ENCODE data around the gene PTPN2. TPM values are rescaled to one million over a fixed set of nuclear protein-coding genes. Genes with fewer than 3 reads are reported as not detected.
"Not testable (repeated sequence)": the region's sequence is repeated elsewhere in the genome, so short reads cannot be mapped to it uniquely, and the experiment has no call there.

PTPN2 gene
- total and polyA plus RNA-seq, 3 experiments from 2014 or later = 52.6 to 91.9 (median 60.3) TPM

DNA sequence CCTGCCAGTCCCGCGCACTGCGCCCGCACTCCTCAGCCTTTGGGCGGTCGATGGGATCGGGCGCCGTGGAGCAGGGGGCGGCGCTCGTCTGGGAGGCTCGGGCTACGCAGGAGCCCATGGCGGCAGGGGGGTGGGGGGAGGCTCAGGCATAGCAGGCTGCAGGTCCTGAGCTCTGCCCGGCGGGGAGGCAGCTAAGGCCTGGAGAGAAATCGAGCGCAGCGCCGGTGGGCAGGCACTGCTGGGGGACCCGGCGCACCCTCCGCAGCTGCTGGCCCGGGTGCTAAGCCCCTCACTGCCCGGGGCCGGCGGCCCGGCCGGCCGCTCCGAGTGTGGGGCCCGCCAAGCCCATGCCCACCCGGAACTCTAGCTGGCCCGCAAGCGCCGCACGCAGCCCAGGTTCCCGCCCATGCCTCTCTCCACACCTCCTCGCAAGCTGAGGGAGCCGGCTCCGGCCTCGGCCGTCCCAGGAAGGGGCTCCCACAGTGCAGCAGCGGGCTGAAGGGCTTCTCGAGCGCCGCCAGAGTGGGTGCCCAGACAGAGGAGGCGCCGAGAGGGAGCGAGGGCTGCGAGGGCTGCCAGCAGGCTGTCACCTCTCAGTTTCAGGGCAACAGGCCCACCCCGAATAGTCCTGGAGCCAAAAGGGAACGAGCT is 107.1 kb downstream of the PTPN2 start:
- peak in 1 of 5 donors; percentile 3 for DNase-seq
- no peak overlapping the region for H3K4me3 ChIP-seq (ENCODE audit: low read length)
- ChIA-PET CTCF (interaction anchor here (1.4 kb wide), 1 partner anchor 107 kb away, joined by 3 read pairs; no protein-coding TSS in a partner anchor), POLR2A (interaction anchor here (1.1 to 1.4 kb wide), 2 partner anchors 105 to 109 kb away, joined by 3 to 5 read pairs; no protein-coding TSS in a partner anchor)
- peaks cover 0 to 5% (median 0%) of the 10 kb centered on the region in 3 donors for H3K36me3 Mint-ChIP-seq
- H3K27ac Mint-ChIP-seq = no peak overlapping the region
- peaks cover 19 to 24% (median 23%) of the 10 kb centered on the region in 3 donors for H3K4me1 Mint-ChIP-seq
- peak overlapping the region in 3 of 7 donors; percentile 47 to 76 (median 52) for H3K4me3 Mint-ChIP-seq
- no peaks in the 10 kb centered on the region for H3K36me3 ChIP-seq (ENCODE audit: insufficient read depth, low read length)
- no peaks in the 10 kb centered on the region for H3K4me1 ChIP-seq (ENCODE audit: insufficient read depth, low read length)
- H3K27me3 Mint-ChIP-seq = peaks cover 0 to 2% of the 10 kb centered on the region in 2 donors
- no peak overlapping the region for H3K27ac ChIP-seq (ENCODE audit: low read depth, low read length)
- H3K27me3 ChIP-seq (ENCODE audit: insufficient read depth, low read length, poor library complexity, severe bottlenecking) = no peaks in the 10 kb centered on the region
- no peaks in the 10 kb centered on the region for H3K9me3 ChIP-seq (ENCODE audit: low read length)
- H3K9me3 Mint-ChIP-seq = peaks cover 0 to 6% (median 4%) of the 10 kb centered on the region in 5 donors

DNA sequence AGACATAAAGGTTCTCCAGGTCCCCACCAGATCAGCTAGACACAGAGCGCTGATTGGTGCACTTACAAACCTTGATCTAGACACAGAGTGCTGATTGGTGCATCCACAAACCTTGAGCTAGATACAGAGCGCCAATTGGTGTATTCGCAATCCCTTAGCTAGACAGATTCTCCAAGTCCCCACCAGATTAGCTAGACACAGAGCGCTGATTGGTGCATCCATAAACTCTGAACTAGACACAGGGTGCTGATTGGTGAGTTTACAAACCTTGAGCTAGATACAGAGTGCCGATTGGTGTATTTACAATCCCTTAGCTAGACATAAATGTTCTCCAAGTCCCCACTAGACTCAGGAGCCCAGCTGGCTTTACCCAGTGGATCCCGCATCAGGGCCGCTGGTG is 107.6 kb downstream of the PTPN2 start:
- not testable (repeated sequence) for H3K4me3 ChIP-seq (ENCODE audit: low read length); H3K27me3 Mint-ChIP-seq; H3K36me3 ChIP-seq (ENCODE audit: insufficient read depth, low read length); H3K36me3 Mint-ChIP-seq; H3K4me1 ChIP-seq (ENCODE audit: insufficient read depth, low read length); DNase-seq; H3K27me3 ChIP-seq (ENCODE audit: insufficient read depth, low read length, poor library complexity, severe bottlenecking); H3K9me3 ChIP-seq (ENCODE audit: low read length); H3K9me3 Mint-ChIP-seq; H3K27ac ChIP-seq (ENCODE audit: low read depth, low read length)
- Mint-ChIP-seq H3K4me3 (peak overlapping the region in 6 of 7 donors; percentile 80 to 97 (median 92)), H3K27ac (peak overlapping the region in 7 of 8 donors; percentile 71 to 96 (median 90)), H3K4me1 (peaks cover 19 to 24% (median 23%) of the 10 kb centered on the region in 3 donors)
- POLR2A ChIA-PET = interaction anchor here (1.1 to 2.1 kb wide), 3 partner anchors 105 to 109 kb away, joined by 3 to 13 read pairs (median 5); partner anchors contain the start of gene PTPN2
- CTCF ChIA-PET = interaction anchor here (0.9 to 1.4 kb wide), 2 partner anchors 107 to 158 kb away, joined by 3 to 4 read pairs; no protein-coding TSS in a partner anchor

DNA sequence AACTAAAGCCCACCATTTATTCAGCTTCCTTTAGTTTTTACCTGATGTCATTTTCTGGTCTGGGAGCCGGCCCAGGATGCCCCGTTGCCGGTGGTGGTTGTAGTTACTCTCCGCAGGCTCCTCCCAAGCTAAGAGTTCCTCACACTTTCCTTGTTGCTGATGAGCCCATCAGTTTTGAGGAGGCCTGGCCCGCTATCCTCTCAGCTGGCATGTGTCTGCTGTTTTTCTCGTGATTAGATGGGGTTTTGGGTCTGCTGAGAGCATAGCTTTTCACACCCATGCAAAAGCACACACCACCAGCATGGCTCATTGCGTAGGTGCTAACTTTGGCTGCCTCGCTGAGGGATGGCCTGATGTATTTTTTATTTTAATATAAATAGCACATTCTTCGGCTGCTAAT is 109.1 kb downstream of the PTPN2 start:
- peaks cover 19 to 24% (median 23%) of the 10 kb centered on the region in 3 donors for H3K4me1 Mint-ChIP-seq
- Histone ChIP-seq H3K4me1 (ENCODE audit: insufficient read depth, low read length) (no peaks in the 10 kb centered on the region), H3K27ac (ENCODE audit: low read depth, low read length) (peak overlapping the region; percentile 70), H3K9me3 (ENCODE audit: low read length) (no peaks in the 10 kb centered on the region), H3K36me3 (ENCODE audit: insufficient read depth, low read length) (no peaks in the 10 kb centered on the region), H3K4me3 (ENCODE audit: low read length) (peak overlapping the region; percentile 68), H3K27me3 (ENCODE audit: insufficient read depth, low read length, poor library complexity, severe bottlenecking) (no peaks in the 10 kb centered on the region)
- H3K36me3 Mint-ChIP-seq = peaks cover 0 to 5% (median 0%) of the 10 kb centered on the region in 3 donors
- peaks cover 0 to 6% (median 4%) of the 10 kb centered on the region in 5 donors for H3K9me3 Mint-ChIP-seq
- peak in 1 of 5 donors; percentile 53 for DNase-seq
- peak overlapping the region; percentile 80 to 97 (median 93) for H3K4me3 Mint-ChIP-seq
- H3K27ac Mint-ChIP-seq = peak overlapping the region; percentile 47 to 94 (median 86)
- ChIA-PET CTCF (no interaction called here), POLR2A (interaction anchor here (0.9 to 2.1 kb wide), 2 partner anchors 109 to 398 kb away, joined by 3 to 13 read pairs; partner anchors contain the start of genes AFG3L2 and PTPN2)
- peaks cover 0 to 2% of the 10 kb centered on the region in 2 donors for H3K27me3 Mint-ChIP-seq

DNA sequence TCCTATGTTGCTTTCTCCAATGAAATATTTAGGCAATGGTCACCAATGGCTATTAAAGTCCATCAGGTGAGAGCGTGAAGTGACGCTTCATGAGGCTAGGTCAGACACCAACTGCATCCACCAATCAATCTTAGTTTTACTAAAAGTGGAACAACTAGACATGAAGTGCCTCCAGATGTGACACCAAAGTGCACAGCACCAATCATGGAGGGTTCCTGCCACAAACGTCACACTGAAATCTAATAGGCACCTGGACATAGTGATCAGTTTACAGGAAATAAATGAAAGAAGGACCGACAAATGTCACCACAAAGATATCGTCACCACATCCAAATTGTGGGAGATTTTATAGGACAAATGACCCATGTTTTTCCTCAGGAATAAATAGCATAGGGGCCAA is 110.7 kb downstream of the PTPN2 start:
- Histone ChIP-seq H3K36me3 (ENCODE audit: insufficient read depth, low read length) (no peaks in the 10 kb centered on the region), H3K27me3 (ENCODE audit: insufficient read depth, low read length, poor library complexity, severe bottlenecking) (no peaks in the 10 kb centered on the region), H3K9me3 (ENCODE audit: low read length) (no peaks in the 10 kb centered on the region), H3K4me1 (ENCODE audit: insufficient read depth, low read length) (no peaks in the 10 kb centered on the region), H3K4me3 (ENCODE audit: low read length) (no peak overlapping the region), H3K27ac (ENCODE audit: low read depth, low read length) (no peak overlapping the region)
- H3K4me3 Mint-ChIP-seq = peak overlapping the region in 5 of 7 donors; percentile 15 to 76 (median 33)
- CTCF ChIA-PET = no interaction called here
- H3K9me3 Mint-ChIP-seq = peaks cover 0 to 6% (median 4%) of the 10 kb centered on the region in 5 donors
- no peak for DNase-seq
- POLR2A ChIA-PET = no interaction called here
- H3K4me1 Mint-ChIP-seq = peaks cover 19 to 24% (median 23%) of the 10 kb centered on the region in 3 donors
- peak overlapping the region in 1 of 8 donors; percentile 12 for H3K27ac Mint-ChIP-seq
- H3K27me3 Mint-ChIP-seq = peaks cover 0 to 2% of the 10 kb centered on the region in 2 donors
- H3K36me3 Mint-ChIP-seq = peaks cover 0 to 5% (median 0%) of the 10 kb centered on the region in 3 donors

DNA sequence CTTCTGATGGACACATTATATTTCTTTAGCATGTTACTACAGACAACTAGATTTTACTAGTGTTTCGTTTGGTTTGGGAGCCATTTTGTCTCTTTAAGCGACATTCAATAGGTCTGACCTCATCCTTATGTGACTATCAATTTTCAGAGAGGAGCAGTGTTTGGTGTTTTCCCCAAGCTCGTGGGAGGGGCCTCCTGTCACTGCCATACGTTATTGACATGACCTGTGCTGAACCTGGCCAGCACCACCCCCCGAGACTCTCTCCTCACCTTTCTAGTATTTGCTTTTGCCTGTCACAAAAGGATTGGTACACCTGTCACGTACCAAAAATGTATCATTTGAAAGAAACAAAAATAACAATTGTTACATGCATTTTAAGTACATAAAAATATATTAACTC is 111.9 kb downstream of the PTPN2 start:
- no peaks in the 10 kb centered on the region for H3K9me3 ChIP-seq (ENCODE audit: low read length)
- H3K4me3 ChIP-seq (ENCODE audit: low read length) = no peak overlapping the region
- POLR2A ChIA-PET = no interaction called here
- H3K36me3 Mint-ChIP-seq = peaks cover 0 to 5% (median 0%) of the 10 kb centered on the region in 3 donors
- H3K4me1 Mint-ChIP-seq = peaks cover 19 to 24% (median 23%) of the 10 kb centered on the region in 3 donors
- CTCF ChIA-PET = no interaction called here
- H3K27ac ChIP-seq (ENCODE audit: low read depth, low read length) = no peak overlapping the region
- H3K27ac Mint-ChIP-seq = no peak overlapping the region
- no peaks in the 10 kb centered on the region for H3K27me3 ChIP-seq (ENCODE audit: insufficient read depth, low read length, poor library complexity, severe bottlenecking)
- peaks cover 0 to 6% (median 4%) of the 10 kb centered on the region in 5 donors for H3K9me3 Mint-ChIP-seq
- peaks cover 0 to 2% of the 10 kb centered on the region in 2 donors for H3K27me3 Mint-ChIP-seq
- H3K36me3 ChIP-seq (ENCODE audit: insufficient read depth, low read length) = no peaks in the 10 kb centered on the region
- H3K4me1 ChIP-seq (ENCODE audit: insufficient read depth, low read length) = no peaks in the 10 kb centered on the region
- DNase-seq = no peak
- no peak overlapping the region for H3K4me3 Mint-ChIP-seq

DNA sequence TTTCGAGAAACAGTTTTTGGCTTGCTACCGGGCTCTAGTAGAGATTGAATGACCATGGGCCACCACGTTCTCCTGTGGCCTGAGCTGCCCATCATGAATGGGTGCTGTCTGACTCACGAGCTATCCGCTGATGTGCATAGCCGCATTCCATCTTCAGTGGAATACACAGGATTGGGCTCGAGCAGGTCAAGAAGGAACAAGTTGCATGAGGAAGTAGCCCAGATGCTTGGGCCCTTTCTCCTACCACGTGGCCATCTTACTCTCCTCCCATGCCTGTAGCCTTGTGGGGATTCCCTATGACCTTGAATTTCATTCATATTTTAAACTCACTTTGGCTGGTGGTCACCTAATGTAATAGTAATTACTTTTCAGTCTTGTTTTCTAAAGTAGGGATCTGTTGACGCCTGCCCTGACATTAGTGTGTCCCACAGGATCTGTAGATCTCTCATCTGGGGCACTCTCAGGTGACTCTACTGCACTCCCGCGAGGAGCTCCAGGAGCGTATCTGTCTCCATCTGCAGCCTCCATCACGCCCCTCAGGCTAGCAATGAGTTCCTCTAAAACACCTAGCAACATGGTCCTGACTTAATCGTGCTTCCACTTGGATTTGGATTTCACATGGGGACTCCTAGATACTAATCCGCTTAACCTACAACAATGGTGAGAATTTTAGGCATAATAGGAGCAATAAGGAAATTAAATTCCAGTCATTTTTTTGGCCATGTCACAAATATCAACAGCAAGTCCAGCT is 113.4 kb downstream of the PTPN2 start:
- POLR2A ChIA-PET = no interaction called here
- no peaks in the 10 kb centered on the region for H3K4me1 ChIP-seq (ENCODE audit: insufficient read depth, low read length)
- no peak overlapping the region for H3K27ac ChIP-seq (ENCODE audit: low read depth, low read length)
- H3K36me3 ChIP-seq (ENCODE audit: insufficient read depth, low read length) = no peaks in the 10 kb centered on the region
- H3K4me3 Mint-ChIP-seq = no peak overlapping the region
- no peaks in the 10 kb centered on the region for H3K9me3 Mint-ChIP-seq
- no peaks in the 10 kb centered on the region for H3K9me3 ChIP-seq (ENCODE audit: low read length)
- H3K27me3 ChIP-seq (ENCODE audit: insufficient read depth, low read length, poor library complexity, severe bottlenecking) = no peaks in the 10 kb centered on the region
- peaks cover 13 to 21% (median 20%) of the 10 kb centered on the region in 3 donors for H3K4me1 Mint-ChIP-seq
- no peak overlapping the region for H3K4me3 ChIP-seq (ENCODE audit: low read length)
- no peak for DNase-seq
- H3K27ac Mint-ChIP-seq = peak overlapping the region in 1 of 8 donors; percentile 39
- CTCF ChIA-PET = no interaction called here
- peaks cover 0 to 2% (median 0%) of the 10 kb centered on the region in 3 donors for H3K36me3 Mint-ChIP-seq
- no peaks in the 10 kb centered on the region for H3K27me3 Mint-ChIP-seq

DNA sequence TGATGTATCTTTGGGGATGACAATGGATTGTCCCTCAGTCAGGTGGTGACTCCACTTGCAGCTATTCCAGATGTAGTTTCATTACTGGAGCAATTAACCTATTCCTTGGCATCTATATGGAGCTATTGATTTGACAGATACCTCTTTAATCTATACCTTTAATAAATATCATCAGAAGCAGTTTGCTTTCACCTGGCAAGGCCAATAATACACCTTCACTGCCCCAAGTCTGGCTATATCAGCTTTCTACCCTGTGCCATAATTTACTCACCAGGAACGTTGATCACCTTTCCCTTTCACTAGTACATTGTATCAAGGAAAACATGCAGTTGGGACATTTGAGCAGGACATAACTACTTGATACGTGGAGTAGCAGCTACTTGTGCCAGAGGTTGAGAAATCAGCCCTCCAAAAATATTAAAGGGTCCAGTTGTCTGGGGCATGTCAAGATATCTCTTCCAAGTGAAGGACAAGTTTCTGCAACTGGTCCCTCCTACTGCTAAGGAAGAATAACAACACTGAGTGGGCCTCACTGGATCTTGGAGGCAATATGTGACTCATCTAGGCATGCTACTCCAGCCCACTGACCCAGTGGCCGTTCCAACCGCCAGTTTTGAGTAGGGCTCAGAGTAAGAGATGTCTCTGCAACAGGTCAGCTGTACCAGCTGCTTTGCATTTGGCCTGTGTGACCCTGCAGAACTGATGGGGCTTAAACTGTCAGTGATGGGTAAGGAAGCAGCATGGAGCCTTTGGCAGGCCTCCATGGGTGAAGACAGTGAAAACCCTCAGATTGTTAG is 114.2 kb downstream of the PTPN2 start:
- H3K27me3 Mint-ChIP-seq = no peaks in the 10 kb centered on the region
- no peaks in the 10 kb centered on the region for H3K36me3 ChIP-seq (ENCODE audit: insufficient read depth, low read length)
- no peak overlapping the region for H3K4me3 ChIP-seq (ENCODE audit: low read length)
- no peak for DNase-seq
- no peaks in the 10 kb centered on the region for H3K4me1 ChIP-seq (ENCODE audit: insufficient read depth, low read length)
- no peaks in the 10 kb centered on the region for H3K27me3 ChIP-seq (ENCODE audit: insufficient read depth, low read length, poor library complexity, severe bottlenecking)
- peaks cover 7 to 18% (median 15%) of the 10 kb centered on the region in 3 donors for H3K4me1 Mint-ChIP-seq
- H3K27ac ChIP-seq (ENCODE audit: low read depth, low read length) = no peak overlapping the region
- no peaks in the 10 kb centered on the region for H3K36me3 Mint-ChIP-seq
- no peak overlapping the region for H3K27ac Mint-ChIP-seq
- no peak overlapping the region for H3K4me3 Mint-ChIP-seq
- ChIA-PET CTCF (no interaction called here), POLR2A (no interaction called here)
- H3K9me3 Mint-ChIP-seq = no peaks in the 10 kb centered on the region
- H3K9me3 ChIP-seq (ENCODE audit: low read length) = no peaks in the 10 kb centered on the region

Data from CD8-positive, alpha-beta memory T cell (primary cell).